A673 (cell line): ENCODE measurements around the gene NPLOC4. TPM values are rescaled to one million over a fixed set of nuclear protein-coding genes. Genes with fewer than 3 reads are reported as not detected.

Experiments used
- BruUV-seq: library from RNA; stranded (reverse); fragments of 400-500 nt; replicated peaks from 2 replicates; lab custom pipeline; 2021; lab: Mats Ljungman, UMichigan
- CTCF ChIA-PET: fragments of 300-600 bp; sonication (Branson Sonifier 250); formaldehyde crosslinking; loops from one replicate; lab custom pipeline; 2022; ENCODE audit warnings: antibody characterized with exemption; lab: Charles Lee
- POLR2A ChIA-PET: fragments of 300-600 bp; sonication (Branson Sonifier 250); formaldehyde crosslinking; loops from one replicate; lab custom pipeline; 2022; ENCODE audit warnings: antibody characterized with exemption; ENCODE audit not compliant: low non-redundant PET; lab: Charles Lee
- DNase-seq: peaks from one replicate; pipeline ENCODE4 v3.0.0-alpha.2; 2015; ENCODE audit warnings: low spot score
- H3K27ac ChIP-seq: fragments of 200-600 bp; sonication (generic); 2 replicates; pipeline ENCODE4 v1.5.1; 2016; ENCODE audit warnings: mixed run types, low read depth, mild to moderate bottlenecking, mixed read lengths, antibody characterized with exemption, low read length; ENCODE audit not compliant: poor library complexity, severe bottlenecking
- H3K27me3 ChIP-seq: fragments of 200-600 bp; sonication (generic); replicated peaks from 2 replicates; pipeline ENCODE4 v1.6.1; 2017; ENCODE audit warnings: mixed run types, low read depth, mild to moderate bottlenecking, mixed read lengths, antibody characterized with exemption, low read length; ENCODE audit not compliant: insufficient read depth, poor library complexity
- H3K36me3 ChIP-seq: fragments of 200-600 bp; sonication (generic); 2 replicates; pipeline ENCODE4 v1.6.1; 2016; ENCODE audit warnings: mixed run types, mild to moderate bottlenecking, mixed read lengths, antibody characterized with exemption, low read length; ENCODE audit not compliant: insufficient read depth, poor library complexity, severe bottlenecking
- H3K4me1 ChIP-seq: fragments of 200-600 bp; sonication (generic); 2 replicates; pipeline ENCODE4 v1.6.1; 2017; ENCODE audit warnings: mixed run types, mild to moderate bottlenecking, mixed read lengths, antibody characterized with exemption, low read length; ENCODE audit not compliant: insufficient read depth, poor library complexity, severe bottlenecking
- H3K4me3 ChIP-seq: fragments of 200-600 bp; sonication (generic); 2 replicates; pipeline ENCODE4 v1.5.1; 2016; ENCODE audit warnings: low read depth, mixed run types, mild to moderate bottlenecking, mixed read lengths, low read length; ENCODE audit not compliant: poor library complexity, severe bottlenecking
- H3K9me3 ChIP-seq: fragments of 200-600 bp; sonication (generic); 2 replicates; pipeline ENCODE4 v1.6.1; 2016; ENCODE audit warnings: mixed run types, low read depth, mild to moderate bottlenecking, mixed read lengths, antibody characterized with exemption, low read length; ENCODE audit not compliant: poor library complexity, severe bottlenecking
- EZH2 ChIP-seq: fragments of 200-600 bp; sonication (generic); IDR thresholded peaks from 2 replicates; pipeline ENCODE4 v1.6.1; 2017; ENCODE audit warnings: borderline replicate concordance, low read depth, mild to moderate bottlenecking, mixed read lengths, antibody characterized with exemption, low read length; ENCODE audit not compliant: poor library complexity, severe bottlenecking
- intact Hi-C: fragments of 100-400 bp; cut with micrococcal nuclease; formaldehyde crosslinking; loops from one replicate; pipeline ENCODE4 v1.10.0; 2022; ENCODE audit not compliant: unreplicated experiment
- total RNA-seq: library from RNA; stranded (reverse); gene quantifications from 2 replicates; pipeline ENCODE4 v1.2.3, GENCODE V29; 2021
- TF ChIP-seq, protein P1 (sequence below): fragments of 300-800, 200-600 bp; sonication (generic); conservative IDR thresholded peaks from 2 replicates; pipeline ENCODE4 v1.5.1; 2017; ENCODE audit warnings: low read depth, mild to moderate bottlenecking, antibody characterized with exemption, low read length, moderate library complexity, mixed read lengths

Gene NPLOC4
- total RNA-seq, 1 experiment from 2014 or later: 195 TPM

DNA sequence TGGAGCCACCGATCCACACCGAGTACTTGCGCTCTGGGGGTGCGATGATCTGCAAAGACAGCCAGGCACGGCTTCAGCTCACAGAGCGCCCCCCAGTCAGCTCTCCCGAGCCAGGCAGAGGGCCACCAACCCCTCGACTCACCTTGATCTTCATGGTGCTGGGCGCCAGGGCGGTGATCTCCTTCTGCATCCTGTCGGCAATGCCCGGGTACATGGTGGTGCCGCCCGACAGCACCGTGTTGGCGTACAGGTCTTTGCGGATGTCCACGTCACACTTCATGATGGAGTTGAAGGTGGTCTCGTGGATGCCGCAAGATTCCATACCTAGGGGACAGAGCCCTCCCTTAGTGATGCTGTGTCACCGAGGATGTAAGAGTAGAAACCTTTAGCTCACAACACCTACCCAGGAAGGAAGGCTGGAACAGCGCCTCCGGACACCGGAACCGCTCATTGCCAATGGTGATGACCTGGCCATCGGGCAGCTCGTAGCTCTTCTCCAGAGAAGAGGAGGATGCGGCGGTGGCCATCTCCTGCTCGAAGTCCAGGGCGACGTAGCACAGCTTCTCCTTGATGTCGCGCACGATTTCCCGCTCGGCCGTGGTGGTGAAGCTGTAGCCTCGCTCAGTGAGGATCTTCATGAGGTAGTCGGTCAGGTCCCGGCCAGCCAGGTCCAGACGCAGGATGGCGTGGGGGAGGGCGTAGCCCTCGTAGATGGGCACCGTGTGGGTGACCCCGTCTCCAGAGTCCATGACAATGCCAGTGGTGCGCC is 125.9 kb downstream of the NPLOC4 start:
- Histone ChIP-seq H3K9me3 (no peaks in the 10 kb centered on the region), H3K4me3 (peak overlapping the region; percentile 79), H3K27ac (peak overlapping the region; percentile 99), H3K4me1 (peaks cover 22% of the 10 kb centered on the region), H3K36me3 (peaks cover 32% of the 10 kb centered on the region), H3K27me3 (no peaks in the 10 kb centered on the region)
- no TSS peak for BruUV-seq
- TF ChIP-seq, protein P1, sequence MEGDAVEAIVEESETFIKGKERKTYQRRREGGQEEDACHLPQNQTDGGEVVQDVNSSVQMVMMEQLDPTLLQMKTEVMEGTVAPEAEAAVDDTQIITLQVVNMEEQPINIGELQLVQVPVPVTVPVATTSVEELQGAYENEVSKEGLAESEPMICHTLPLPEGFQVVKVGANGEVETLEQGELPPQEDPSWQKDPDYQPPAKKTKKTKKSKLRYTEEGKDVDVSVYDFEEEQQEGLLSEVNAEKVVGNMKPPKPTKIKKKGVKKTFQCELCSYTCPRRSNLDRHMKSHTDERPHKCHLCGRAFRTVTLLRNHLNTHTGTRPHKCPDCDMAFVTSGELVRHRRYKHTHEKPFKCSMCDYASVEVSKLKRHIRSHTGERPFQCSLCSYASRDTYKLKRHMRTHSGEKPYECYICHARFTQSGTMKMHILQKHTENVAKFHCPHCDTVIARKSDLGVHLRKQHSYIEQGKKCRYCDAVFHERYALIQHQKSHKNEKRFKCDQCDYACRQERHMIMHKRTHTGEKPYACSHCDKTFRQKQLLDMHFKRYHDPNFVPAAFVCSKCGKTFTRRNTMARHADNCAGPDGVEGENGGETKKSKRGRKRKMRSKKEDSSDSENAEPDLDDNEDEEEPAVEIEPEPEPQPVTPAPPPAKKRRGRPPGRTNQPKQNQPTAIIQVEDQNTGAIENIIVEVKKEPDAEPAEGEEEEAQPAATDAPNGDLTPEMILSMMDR: no peak
- no peak for TF ChIP-seq EZH2
- intact Hi-C loops: loop anchor here (10.0 kb wide), 1 partner anchor 94 kb away; no protein-coding TSS in a partner anchor
- CTCF ChIA-PET: no interaction called here
- DNase-seq: no peak
- POLR2A ChIA-PET: no interaction called here

DNA sequence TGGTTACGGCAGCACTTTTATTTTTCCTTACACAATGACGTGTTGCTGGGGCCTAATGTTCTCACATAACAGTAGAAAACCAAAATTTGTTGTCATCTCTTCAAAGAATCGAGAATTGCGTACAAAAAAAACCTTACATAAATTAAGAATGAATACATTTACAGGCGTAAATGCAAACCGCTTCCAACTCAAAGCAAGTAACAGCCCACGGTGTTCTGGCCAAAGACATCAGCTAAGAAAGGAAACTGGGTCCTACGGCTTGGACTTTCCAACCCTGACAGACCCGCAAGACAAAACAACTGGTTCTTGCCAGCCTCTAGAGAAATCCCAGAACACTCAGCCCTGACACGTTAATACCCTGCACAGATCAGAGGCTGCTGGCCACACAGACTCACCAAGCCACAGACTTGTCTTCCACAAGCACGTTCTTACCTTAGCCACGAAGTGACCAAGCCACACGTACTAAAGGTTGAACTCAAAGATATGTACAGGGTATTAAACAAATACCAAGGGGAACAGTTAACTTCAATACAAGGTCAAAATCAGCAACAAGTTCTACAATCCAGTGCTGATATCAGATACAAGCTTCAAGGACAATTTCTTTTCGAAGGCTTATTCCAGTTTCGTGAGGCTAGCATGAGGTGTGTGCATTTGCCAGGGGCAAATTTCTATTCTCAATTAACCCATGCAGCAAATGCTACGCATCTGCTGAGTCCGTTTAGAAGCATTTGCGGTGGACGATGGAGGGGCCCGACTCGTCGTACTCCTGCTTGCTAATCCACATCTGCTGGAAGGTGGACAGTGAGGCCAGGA is 126.7 kb downstream of the NPLOC4 start:
- H3K4me1 ChIP-seq: peaks cover 14% of the 10 kb centered on the region
- CTCF ChIA-PET: no interaction called here
- POLR2A ChIA-PET: no interaction called here
- H3K36me3 ChIP-seq: peaks cover 32% of the 10 kb centered on the region
- TF ChIP-seq, protein P1: no peak
- no peak for TF ChIP-seq EZH2
- intact Hi-C loops: loop anchor here (10.0 kb wide), 1 partner anchor 95 kb away; no protein-coding TSS in a partner anchor
- peak overlapping the region; percentile 99 for H3K27ac ChIP-seq
- BruUV-seq: no TSS peak
- no peaks in the 10 kb centered on the region for H3K27me3 ChIP-seq
- H3K4me3 ChIP-seq: peak overlapping the region; percentile 79
- DNase-seq: no peak
- no peaks in the 10 kb centered on the region for H3K9me3 ChIP-seq

- no TSS peak for BruUV-seq
- Histone ChIP-seq H3K27me3 (no peaks in the 10 kb centered on the region), H3K4me1 (peaks cover 12% of the 10 kb centered on the region), H3K4me3 (peak overlapping the region; percentile 79), H3K36me3 (peaks cover 32% of the 10 kb centered on the region), H3K9me3 (no peaks in the 10 kb centered on the region), H3K27ac (peak overlapping the region; percentile 14)
- ChIA-PET POLR2A (interaction anchor here (0.7 kb wide), 1 partner anchor 80 kb away, joined by 4 read pairs; no protein-coding TSS in a partner anchor), CTCF (no interaction called here)
- DNase-seq: no peak
- intact Hi-C loops: no loop called here
- TF ChIP-seq EZH2: no peak
- TF ChIP-seq, protein P1: no peak
Observed at GRCh38 chr17:81509207-81509971, 127.5 kb downstream of the NPLOC4 start.
